SU-DHL-6 (cell line): Measurements from ENCODE around the gene MND1.

Experiments used
- EZH2phosphoT487 ChIP-seq: fragments of 200-600 bp; sonication (generic), shearing (Covaris generic); conservative IDR thresholded peaks from 2 replicates; pipeline ENCODE4 v1.6.1; 2018; ENCODE audit warnings: mild to moderate bottlenecking, antibody characterized with exemption, low read length, moderate library complexity, mixed read lengths
- TF ChIP-seq, protein P1 (sequence below): fragments of 200-600 bp; sonication (generic); IDR thresholded peaks from one replicate; pipeline ENCODE4 v1.5.1; 2017; ENCODE audit warnings: antibody characterized with exemption, mild to moderate bottlenecking, low read length, moderate library complexity; ENCODE audit not compliant: insufficient read depth, poor library complexity, severe bottlenecking

DNA sequence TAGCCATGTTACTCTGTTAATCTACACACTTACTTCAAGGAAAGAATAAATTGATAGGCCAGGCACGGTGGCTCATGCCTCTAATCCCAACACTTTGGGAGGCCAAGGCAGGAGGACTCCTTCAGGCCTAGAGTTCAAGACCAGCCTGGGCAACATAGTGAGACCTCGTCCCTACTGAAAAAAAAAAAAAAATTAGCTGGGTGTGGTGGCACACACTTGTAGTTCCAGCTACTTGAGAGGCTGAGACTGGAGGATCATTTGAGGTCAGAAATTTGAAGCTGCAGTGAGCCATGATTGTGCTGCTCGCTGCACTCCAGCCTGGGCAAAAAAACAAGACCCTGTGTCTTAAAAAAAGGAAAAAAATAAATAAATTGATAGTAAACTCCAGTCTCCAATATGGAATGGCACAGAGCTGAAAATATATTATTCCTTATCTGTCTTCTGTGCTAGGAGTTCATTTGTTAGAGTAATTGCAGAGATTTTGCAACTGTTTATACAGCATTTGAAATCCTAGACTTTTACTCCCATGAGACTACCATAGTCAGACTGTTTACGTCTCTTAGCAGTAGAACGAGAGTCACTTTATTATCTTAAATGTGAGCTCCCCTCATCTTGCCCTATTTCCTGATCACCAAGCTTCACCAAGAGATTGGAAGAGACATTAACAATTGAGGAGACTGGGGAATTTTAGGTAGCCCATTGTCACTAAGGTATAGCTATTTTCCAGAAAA lies 102.9 kb downstream of the MND1 start:
- TF ChIP-seq, protein P1, sequence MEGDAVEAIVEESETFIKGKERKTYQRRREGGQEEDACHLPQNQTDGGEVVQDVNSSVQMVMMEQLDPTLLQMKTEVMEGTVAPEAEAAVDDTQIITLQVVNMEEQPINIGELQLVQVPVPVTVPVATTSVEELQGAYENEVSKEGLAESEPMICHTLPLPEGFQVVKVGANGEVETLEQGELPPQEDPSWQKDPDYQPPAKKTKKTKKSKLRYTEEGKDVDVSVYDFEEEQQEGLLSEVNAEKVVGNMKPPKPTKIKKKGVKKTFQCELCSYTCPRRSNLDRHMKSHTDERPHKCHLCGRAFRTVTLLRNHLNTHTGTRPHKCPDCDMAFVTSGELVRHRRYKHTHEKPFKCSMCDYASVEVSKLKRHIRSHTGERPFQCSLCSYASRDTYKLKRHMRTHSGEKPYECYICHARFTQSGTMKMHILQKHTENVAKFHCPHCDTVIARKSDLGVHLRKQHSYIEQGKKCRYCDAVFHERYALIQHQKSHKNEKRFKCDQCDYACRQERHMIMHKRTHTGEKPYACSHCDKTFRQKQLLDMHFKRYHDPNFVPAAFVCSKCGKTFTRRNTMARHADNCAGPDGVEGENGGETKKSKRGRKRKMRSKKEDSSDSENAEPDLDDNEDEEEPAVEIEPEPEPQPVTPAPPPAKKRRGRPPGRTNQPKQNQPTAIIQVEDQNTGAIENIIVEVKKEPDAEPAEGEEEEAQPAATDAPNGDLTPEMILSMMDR, result no peak
- no peak for TF ChIP-seq EZH2phosphoT487
